SU-DHL-6 (cell line): ENCODE data around the gene ADRA2B.

Experiments
- H2AFZ ChIP-seq: fragments of 200-600 bp; sonication (generic); 2 replicates; pipeline ENCODE4 v1.6.1; 2014; ENCODE audit warnings: low read depth, mild to moderate bottlenecking, moderate library complexity, mixed read lengths, antibody characterized with exemption, low read length; ENCODE audit not compliant: severe bottlenecking
- H3F3A ChIP-seq: fragments of 200-600 bp; shearing (Covaris generic); 2 replicates; pipeline ENCODE4 v1.6.0; 2016; ENCODE audit warnings: antibody characterized with exemption, mild to moderate bottlenecking; ENCODE audit not compliant: insufficient read depth
- H3K27ac ChIP-seq: fragments of 200-600 bp; sonication (generic); 2 replicates; pipeline ENCODE4 v1.5.1; 2016; ENCODE audit warnings: low read depth, mild to moderate bottlenecking, low read length, moderate library complexity, mixed read lengths
- H3K27me3 ChIP-seq: fragments of 200-600 bp; sonication (generic), shearing (Covaris generic); 2 replicates; pipeline ENCODE4 v1.6.0; 2014; ENCODE audit warnings: mild to moderate bottlenecking, low read length
- H3K36me3 ChIP-seq: fragments of 200-600 bp; sonication (generic); 2 replicates; pipeline ENCODE4 v1.6.1; 2014; ENCODE audit warnings: mild to moderate bottlenecking, low read length, mixed read lengths
- H3K4me2 ChIP-seq: fragments of 300-600, 200-600 bp; shearing (Covaris generic), sonication (generic); 2 replicates; pipeline ENCODE4 v1.6.0; 2014; ENCODE audit warnings: low read length, low read depth, mild to moderate bottlenecking; ENCODE audit not compliant: poor library complexity, severe bottlenecking
- H3K4me3 ChIP-seq: fragments of 200-600 bp; sonication (generic); 2 replicates; pipeline ENCODE4 v1.5.1; 2014; ENCODE audit warnings: antibody characterized with exemption, low read length, mild to moderate bottlenecking, mixed read lengths; ENCODE audit not compliant: insufficient read depth, poor library complexity, severe bottlenecking
- H3K79me2 ChIP-seq: fragments of 200-600 bp; sonication (generic); 2 replicates; pipeline ENCODE4 v1.6.1; 2014; ENCODE audit warnings: mild to moderate bottlenecking, low read length, moderate library complexity; ENCODE audit not compliant: insufficient read depth
- H3K9ac ChIP-seq: fragments of 200-600 bp; sonication (generic); 2 replicates; pipeline ENCODE4 v1.7.0; 2014; ENCODE audit warnings: mild to moderate bottlenecking, low read length
- H3K9me2 ChIP-seq: fragments of 200-600 bp; sonication (generic); replicated peaks from 2 replicates; pipeline ENCODE4 v1.6.1; 2014; ENCODE audit warnings: low read length; ENCODE audit not compliant: insufficient read depth
- H3K9me3 ChIP-seq: fragments of 200-600 bp; sonication (generic); 2 replicates; pipeline ENCODE4 v1.6.1; 2014; ENCODE audit warnings: low read length, mixed read lengths; ENCODE audit not compliant: insufficient read depth
- H4K20me1 ChIP-seq: fragments of 200-600 bp; sonication (generic); 2 replicates; pipeline ENCODE4 v1.6.1; 2014; ENCODE audit warnings: low read depth, mild to moderate bottlenecking, antibody characterized with exemption, low read length, moderate library complexity, mixed read lengths
- CTCF ChIP-seq: fragments of 200-600 bp; sonication (generic); IDR thresholded peaks from one replicate; pipeline ENCODE4 v1.5.1; 2017; ENCODE audit warnings: antibody characterized with exemption, mild to moderate bottlenecking, low read length, moderate library complexity; ENCODE audit not compliant: insufficient read depth, poor library complexity, severe bottlenecking
- EZH2phosphoT487 ChIP-seq: fragments of 200-600 bp; sonication (generic), shearing (Covaris generic); conservative IDR thresholded peaks from 2 replicates; pipeline ENCODE4 v1.6.1; 2018; ENCODE audit warnings: mild to moderate bottlenecking, antibody characterized with exemption, low read length, moderate library complexity, mixed read lengths

ADRA2B gene

GRCh38 chr2:96106991-96107707 is 9.2 kb downstream of the ADRA2B start:
- Histone ChIP-seq H3K4me2 (no peak overlapping the region), H3K27me3 (no peaks in the 10 kb centered on the region), H4K20me1 (no peaks in the 10 kb centered on the region), H3K27ac (no peak overlapping the region), H3F3A (no peaks in the 10 kb centered on the region), H3K9me3 (peaks cover 8% of the 10 kb centered on the region; the same call in 1 of the 2 replicates), H3K9ac (no peak overlapping the region), H3K79me2 (no peaks in the 10 kb centered on the region), H3K4me3 (no peak overlapping the region), H2AFZ (no peak overlapping the region), H3K36me3 (no peaks in the 10 kb centered on the region), H3K9me2 (no peaks in the 10 kb centered on the region)
- no peak for TF ChIP-seq CTCF
- TF ChIP-seq EZH2phosphoT487 = no peak

DNA sequence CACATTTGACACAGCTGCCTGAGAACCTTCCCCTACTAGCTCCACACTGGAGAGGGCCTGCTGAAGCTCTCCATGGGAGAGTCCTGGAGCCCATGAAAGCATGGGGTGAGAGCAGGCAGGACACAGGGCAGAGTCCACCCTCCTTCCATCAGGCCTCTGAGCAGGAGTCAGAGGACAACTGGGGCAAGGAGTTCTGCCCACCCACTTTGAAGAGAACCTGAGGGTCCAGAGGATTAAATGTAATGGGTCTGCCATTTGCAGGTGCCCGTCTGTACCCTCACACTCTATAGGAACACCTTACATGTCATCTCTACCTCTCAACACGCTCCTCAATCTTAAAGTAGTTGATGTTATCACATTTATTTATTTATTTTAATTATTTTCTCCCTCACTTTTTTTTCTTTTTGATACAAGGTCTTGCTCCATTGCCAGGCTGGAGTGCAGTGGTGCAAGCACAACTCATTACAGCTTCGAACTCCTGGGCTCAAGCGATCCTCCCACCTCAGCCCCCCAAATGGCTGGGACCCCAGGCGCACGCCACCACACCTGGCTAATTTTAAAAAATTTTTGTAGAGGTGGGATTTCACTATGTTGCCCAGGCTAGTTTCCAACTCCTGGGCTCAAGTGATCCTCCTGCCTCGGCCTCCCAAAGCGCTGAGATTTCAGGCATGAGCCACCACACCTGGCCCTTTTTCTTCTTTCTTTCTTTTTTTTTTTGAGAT is 10.2 kb downstream of the ADRA2B start:
- no peak overlapping the region for H2AFZ ChIP-seq
- peaks cover 8% of the 10 kb centered on the region; the same call in 1 of the 2 replicates for H3K9me3 ChIP-seq
- no peak overlapping the region for H3K4me3 ChIP-seq
- H3K9me2 ChIP-seq = no peaks in the 10 kb centered on the region
- H3K79me2 ChIP-seq = no peaks in the 10 kb centered on the region
- no peaks in the 10 kb centered on the region for H4K20me1 ChIP-seq
- no peak overlapping the region for H3K9ac ChIP-seq
- no peaks in the 10 kb centered on the region for H3K36me3 ChIP-seq
- no peak overlapping the region for H3K27ac ChIP-seq
- no peaks in the 10 kb centered on the region for H3F3A ChIP-seq
- no peaks in the 10 kb centered on the region for H3K27me3 ChIP-seq
- no peak for TF ChIP-seq EZH2phosphoT487
- TF ChIP-seq CTCF = no peak
- no peak overlapping the region for H3K4me2 ChIP-seq

DNA sequence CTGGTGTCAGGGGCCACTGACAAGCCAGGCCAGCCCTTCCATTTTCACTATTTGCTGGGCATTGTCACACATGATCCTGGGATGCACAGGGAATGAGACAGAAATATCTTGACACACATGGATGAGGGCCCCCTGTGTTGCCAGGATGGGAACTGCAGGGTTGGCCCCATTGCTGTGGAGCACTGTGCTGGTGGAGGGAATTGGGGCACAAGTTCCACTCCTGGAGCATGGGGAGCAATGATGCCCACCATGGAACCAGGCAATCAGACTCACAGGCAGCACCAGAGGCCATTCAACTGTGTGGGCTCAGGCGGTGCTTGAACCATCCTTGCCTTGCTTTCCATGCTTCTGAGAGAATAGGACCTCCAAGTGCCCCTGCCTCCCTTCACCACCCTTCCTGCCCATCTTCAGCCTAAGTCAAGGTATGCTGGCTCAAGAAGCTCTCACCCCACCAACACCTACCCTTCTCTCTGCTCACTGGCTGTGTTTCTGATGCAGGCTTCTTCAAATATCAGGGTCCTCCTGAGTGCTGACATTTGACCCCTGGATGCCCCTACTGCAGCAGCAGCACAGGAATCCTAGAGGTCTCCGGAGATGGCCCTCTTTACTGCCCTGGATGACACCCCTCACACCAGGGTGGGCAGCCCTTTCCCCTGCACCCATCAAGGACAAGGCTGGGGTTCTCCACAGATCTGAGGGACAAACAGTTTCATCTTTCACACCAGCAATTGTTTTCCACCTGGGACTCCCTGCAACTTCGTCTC is 11.0 kb downstream of the ADRA2B start:
- Histone ChIP-seq H3F3A (no peaks in the 10 kb centered on the region), H4K20me1 (no peaks in the 10 kb centered on the region), H3K36me3 (no peaks in the 10 kb centered on the region), H3K27ac (no peak overlapping the region), H3K4me3 (no peak overlapping the region), H3K9me2 (no peaks in the 10 kb centered on the region), H3K9ac (no peak overlapping the region), H3K4me2 (no peak overlapping the region), H2AFZ (no peak overlapping the region), H3K9me3 (peaks cover 8% of the 10 kb centered on the region; the same call in 1 of the 2 replicates), H3K79me2 (no peaks in the 10 kb centered on the region), H3K27me3 (no peaks in the 10 kb centered on the region)
- TF ChIP-seq CTCF (no peak), EZH2phosphoT487 (no peak)
